Dedifferentiated amniotic fluid mesenchymal stem cell (primary cell): ENCODE results near the gene COX4I1.
"Not testable (repeated sequence)": the region's sequence is repeated elsewhere in the genome, so short reads cannot be mapped to it uniquely, and the experiment has no call there.

Source experiments
- DNase-seq: peaks from one replicate; pipeline ENCODE4 v3.0.0-alpha.2; 2016; ENCODE audit errors: extremely low spot score

Gene COX4I1

GRCh38 chr16:85798901-85799496 lies 496 bp upstream of the COX4I1 start:
- DNase-seq = no peak

- no peak for DNase-seq
These were observed 800 bp downstream of the COX4I1 start for GRCh38 chr16:85800321-85800669.

GRCh38 chr16:85803570-85803969 lies 4.1 kb downstream of the COX4I1 start:
- no peak for DNase-seq

- DNase-seq = no peak
These were observed 6.0 kb downstream of the COX4I1 start for GRCh38 chr16:85805442-85806045.

GRCh38 chr16:85806539-85806938 lies 7.0 kb downstream of the COX4I1 start:
- DNase-seq = no peak

- DNase-seq = not testable (repeated sequence)
These were observed 7.8 kb downstream of the COX4I1 start for GRCh38 chr16:85807340-85807739.

- DNase-seq = not testable (repeated sequence)
These were observed 8.6 kb downstream of the COX4I1 start for GRCh38 chr16:85808104-85808503.

- DNase-seq = no peak
These were observed 9.4 kb downstream of the COX4I1 start for GRCh38 chr16:85808926-85809325.

GRCh38 chr16:85809645-85810044 lies 10.2 kb downstream of the COX4I1 start:
- DNase-seq = no peak

- DNase-seq = no peak
These were observed 10.7 kb downstream of the COX4I1 start for GRCh38 chr16:85810097-85810741.

- no peak for DNase-seq
These were observed 11.2 kb downstream of the COX4I1 start for GRCh38 chr16:85810742-85811115.

- DNase-seq = no peak
These were observed 12.7 kb downstream of the COX4I1 start for GRCh38 chr16:85812031-85812807.

- no peak for DNase-seq
These were observed 13.6 kb downstream of the COX4I1 start for GRCh38 chr16:85812811-85813700.

GRCh38 chr16:85816159-85816558 lies 16.7 kb downstream of the COX4I1 start:
- no peak for DNase-seq

GRCh38 chr16:85817195-85817594 lies 17.7 kb downstream of the COX4I1 start:
- DNase-seq = not testable (repeated sequence)

- peak; percentile 69 for DNase-seq
These were observed 19.8 kb downstream of the COX4I1 start for GRCh38 chr16:85819245-85819644.

- no peak for DNase-seq
These were observed 20.3 kb downstream of the COX4I1 start for GRCh38 chr16:85819771-85820170.

GRCh38 chr16:85820604-85821372 lies 21.3 kb downstream of the COX4I1 start:
- no peak for DNase-seq

GRCh38 chr16:85821390-85822135 lies 22.1 kb downstream of the COX4I1 start:
- DNase-seq = peak; percentile 64

GRCh38 chr16:85822145-85822544 lies 22.6 kb downstream of the COX4I1 start:
- no peak for DNase-seq
